ENCODE data around the gene SLC47A1. TPM values are rescaled to one million over a fixed set of nuclear protein-coding genes. Genes with fewer than 3 reads are reported as not detected.

The SLC47A1 gene
- polyA plus RNA-seq, 1 donor (not counting 4 experiments of a cell fraction or from before 2014, with no cell fraction given): 0.07 TPM

GRCh38 chr17:19596869-19597268 is 63.2 kb downstream of the SLC47A1 start:
- no peak for FAIRE-seq

GRCh38 chr17:19610311-19610710 is 76.7 kb downstream of the SLC47A1 start:
- no peaks in the 10 kb centered on the region for H3K4me1 ChIP-seq (ENCODE audit: control insufficient read depth, extremely low read depth, insufficient read depth, low read length)
- H3K27me3 ChIP-seq (ENCODE audit: control insufficient read depth, extremely low read depth, insufficient read depth, low read length): no peaks in the 10 kb centered on the region
- H2AFZ ChIP-seq (ENCODE audit: control insufficient read depth, low read length): no peak overlapping the region
- FAIRE-seq (no peak), DNase-seq (ENCODE audit: low read depth, low spot score) (no peak)
- no peak overlapping the region for H3K9ac ChIP-seq (ENCODE audit: control insufficient read depth, extremely low read depth, insufficient read depth, low read length)
- no peaks in the 10 kb centered on the region for H4K20me1 ChIP-seq (ENCODE audit: control insufficient read depth, extremely low read depth, insufficient read depth, low read length)
- H3K9me1 ChIP-seq (ENCODE audit: control insufficient read depth, extremely low read depth, insufficient read depth, low read length): no peaks in the 10 kb centered on the region
- TF ChIP-seq CTCF (optimal IDR thresholded peaks at IDR 0.05 in 1 of 3, IDR thresholded peaks at IDR 0.05 in 1 of 3, conservative IDR thresholded peaks at IDR 0.05 in 1 of 3; ENCODE audit: extremely low read depth in 1 of 3, insufficient read depth in 2 of 3, low read length in 3 of 3): no peak
- no peak for TF ChIP-seq EZH2 (IDR thresholded peaks at IDR 0.05; ENCODE audit: low read length)
- no peaks in the 10 kb centered on the region for H3K79me2 ChIP-seq (ENCODE audit: control insufficient read depth, insufficient read depth, low read length)
- dilution Hi-C loops (cut with MboI; ENCODE audit: extremely low pct_ligation_motif_present, low sequenced_read_pairs): no loop called here
- H3K4me3 ChIP-seq (ENCODE audit: control insufficient read depth in 2 of 3, extremely low read depth in 1 of 3, insufficient read depth in 2 of 3, low read depth in 1 of 3, low read length in 3 of 3): no peak overlapping the region
- H3K9me3 ChIP-seq (ENCODE audit: control insufficient read depth, low read depth, low read length): no peaks in the 10 kb centered on the region
- H3K36me3 ChIP-seq (ENCODE audit: control insufficient read depth in 2 of 2, extremely low read depth in 1 of 2, insufficient read depth in 2 of 2, low read length in 2 of 2): no peaks in the 10 kb centered on the region
- no peak overlapping the region for H3K27ac ChIP-seq (ENCODE audit: control insufficient read depth, insufficient read depth, low read length)
- H3K4me2 ChIP-seq (ENCODE audit: control insufficient read depth, extremely low read depth, insufficient read depth, low read depth, low read length): no peak overlapping the region

More at GRCh38 chr17:19596869-19597268, 63.2 kb downstream of the SLC47A1 start:
- no peak overlapping the region for H3K9ac ChIP-seq (ENCODE audit: control insufficient read depth, extremely low read depth, insufficient read depth, low read length)
- no peaks in the 10 kb centered on the region for H3K79me2 ChIP-seq (ENCODE audit: control insufficient read depth, insufficient read depth, low read length)
- no peak overlapping the region for H3K4me2 ChIP-seq (ENCODE audit: control insufficient read depth, extremely low read depth, insufficient read depth, low read depth, low read length)
- DNase-seq (ENCODE audit: low read depth, low spot score): no peak
- TF ChIP-seq CTCF (optimal IDR thresholded peaks at IDR 0.05 in 1 of 3, IDR thresholded peaks at IDR 0.05 in 1 of 3, conservative IDR thresholded peaks at IDR 0.05 in 1 of 3; ENCODE audit: extremely low read depth in 1 of 3, insufficient read depth in 2 of 3, low read length in 3 of 3) (no peak), EZH2 (IDR thresholded peaks at IDR 0.05; ENCODE audit: low read length) (no peak)
- H4K20me1 ChIP-seq (ENCODE audit: control insufficient read depth, extremely low read depth, insufficient read depth, low read length): no peaks in the 10 kb centered on the region
- no peaks in the 10 kb centered on the region for H3K4me1 ChIP-seq (ENCODE audit: control insufficient read depth, extremely low read depth, insufficient read depth, low read length)
- peaks cover 6% of the 10 kb centered on the region for H3K27me3 ChIP-seq (ENCODE audit: control insufficient read depth, extremely low read depth, insufficient read depth, low read length)
- no peak overlapping the region for H2AFZ ChIP-seq (ENCODE audit: control insufficient read depth, low read length)
- no peak overlapping the region for H3K4me3 ChIP-seq (ENCODE audit: control insufficient read depth in 2 of 3, extremely low read depth in 1 of 3, insufficient read depth in 2 of 3, low read depth in 1 of 3, low read length in 3 of 3)
- H3K9me1 ChIP-seq (ENCODE audit: control insufficient read depth, extremely low read depth, insufficient read depth, low read length): no peaks in the 10 kb centered on the region
- H3K36me3 ChIP-seq (ENCODE audit: control insufficient read depth in 2 of 2, extremely low read depth in 1 of 2, insufficient read depth in 2 of 2, low read length in 2 of 2): no peaks in the 10 kb centered on the region
- H3K9me3 ChIP-seq (ENCODE audit: control insufficient read depth, low read depth, low read length): no peaks in the 10 kb centered on the region
- dilution Hi-C loops (cut with MboI; ENCODE audit: extremely low pct_ligation_motif_present, low sequenced_read_pairs): no loop called here
- H3K27ac ChIP-seq (ENCODE audit: control insufficient read depth, insufficient read depth, low read length): no peak overlapping the region
